Activated gamma-delta T cell treated with anti-CD3 and anti-CD28 coated beads, Interleukin-2, amount 50 U/mL, for 16 hours (primary cell): Measurements from ENCODE around the gene ZNF519.

Experiments
- DNase-seq: peaks from one replicate; pipeline ENCODE4 v3.0.0-alpha.2; 2020; ENCODE audit warnings: low read depth

The ZNF519 gene

GRCh38 chr18:14098428-14098827, 33.8 kb downstream of the ZNF519 start:
- DNase-seq: no peak

GRCh38 chr18:14097761-14098160, 34.5 kb downstream of the ZNF519 start:
- no peak for DNase-seq

DNA sequence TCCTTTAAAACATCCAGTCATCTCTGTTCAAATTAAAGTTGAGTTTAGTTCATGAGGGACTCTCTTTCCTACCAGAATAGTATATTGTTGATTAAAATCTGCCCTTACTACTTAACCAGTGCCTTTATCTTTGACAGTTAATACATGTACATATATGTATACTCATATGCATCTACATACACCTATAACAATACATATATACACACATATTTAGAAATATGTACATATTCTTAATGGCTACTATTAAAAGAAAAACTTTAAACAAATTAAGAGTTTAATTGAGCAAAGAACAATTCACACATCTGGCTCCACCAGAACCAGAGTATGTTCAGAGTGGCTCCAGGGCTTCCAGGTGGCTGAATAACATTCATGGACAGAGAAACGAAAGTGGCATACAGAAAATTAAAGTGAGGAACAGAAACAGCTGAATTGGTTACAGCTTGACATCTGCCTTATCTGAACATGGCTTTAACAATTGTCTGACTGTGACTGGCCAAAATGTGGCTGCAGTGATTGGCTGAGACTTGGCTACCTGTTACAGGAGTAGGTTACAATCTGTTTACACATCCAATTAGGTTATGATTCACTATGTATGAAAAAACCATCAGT, 38.8 kb downstream of the ZNF519 start:
- DNase-seq: no peak

GRCh38 chr18:14092625-14093306, 39.5 kb downstream of the ZNF519 start:
- no peak for DNase-seq

- DNase-seq: no peak
These were observed 42.5 kb downstream of the ZNF519 start for GRCh38 chr18:14089781-14090180.

- no peak for DNase-seq
These were observed 43.0 kb downstream of the ZNF519 start for GRCh38 chr18:14089191-14089590.

DNA sequence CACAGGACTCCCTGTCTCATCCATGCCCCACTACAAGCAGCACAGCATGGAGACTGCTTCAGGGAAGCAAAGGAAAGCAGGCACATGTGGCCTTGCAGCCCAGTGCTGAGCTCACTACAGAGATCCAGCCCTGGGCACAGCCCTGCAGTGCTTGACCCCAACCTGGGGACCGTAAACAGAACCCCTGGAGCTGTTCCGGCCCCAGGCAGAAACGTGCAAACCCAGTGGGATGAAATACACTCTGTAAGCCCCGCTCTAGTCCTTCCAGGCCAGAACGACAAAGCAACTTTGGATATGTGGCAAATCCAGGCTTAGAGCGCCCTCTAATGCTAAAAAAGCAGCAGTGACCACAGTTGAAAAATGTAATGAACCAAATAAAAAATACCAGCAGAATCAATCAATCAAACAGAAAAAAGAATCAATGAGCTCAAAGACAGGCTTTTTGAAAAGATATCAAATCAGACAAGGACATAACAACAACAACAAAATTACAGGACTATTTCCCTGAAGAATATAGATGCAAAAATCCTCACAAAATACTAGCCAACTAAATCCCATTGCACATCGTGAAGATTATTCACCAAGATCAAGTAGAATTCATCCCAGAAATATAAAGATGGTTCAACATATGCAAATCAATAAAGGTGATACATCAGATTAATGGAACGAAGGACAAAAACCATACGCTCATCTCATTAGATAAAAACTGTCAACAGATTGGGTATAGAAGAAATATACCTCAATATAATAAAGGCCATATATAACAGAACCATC, 45.6 kb downstream of the ZNF519 start:
- DNase-seq: no peak

DNA sequence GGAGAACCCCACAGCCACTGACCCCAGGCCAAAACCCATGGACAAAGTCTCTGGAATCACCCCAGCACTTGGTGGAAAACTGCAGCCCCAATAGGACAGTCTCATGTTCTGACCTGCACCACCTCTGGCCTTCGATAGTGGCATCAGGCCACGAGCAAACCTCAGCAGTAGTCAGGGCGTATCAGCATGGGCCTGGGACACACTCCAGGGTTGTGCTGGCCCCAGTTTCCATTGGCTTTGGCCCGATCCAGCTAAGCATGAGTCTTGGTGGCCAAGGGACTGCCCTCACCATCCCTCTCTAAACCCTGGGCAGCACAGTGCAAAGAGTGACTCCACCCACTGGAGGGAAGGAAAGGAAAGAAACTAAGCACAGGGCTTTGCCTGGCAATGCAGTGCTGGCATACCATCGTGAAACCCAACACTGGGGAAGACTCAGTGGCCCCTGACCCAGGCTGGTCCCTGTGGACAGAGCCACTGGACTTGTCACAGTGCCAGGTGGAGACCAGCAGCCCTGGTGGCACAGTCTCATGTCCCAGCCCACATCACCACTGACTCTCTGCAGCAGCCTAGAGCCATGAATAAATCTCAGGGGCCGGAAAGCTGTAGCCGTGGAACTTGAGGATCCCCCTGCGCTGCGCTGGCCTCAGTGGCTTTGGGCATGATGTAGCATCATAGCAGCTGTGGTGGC, 46.3 kb downstream of the ZNF519 start:
- no peak for DNase-seq

DNA sequence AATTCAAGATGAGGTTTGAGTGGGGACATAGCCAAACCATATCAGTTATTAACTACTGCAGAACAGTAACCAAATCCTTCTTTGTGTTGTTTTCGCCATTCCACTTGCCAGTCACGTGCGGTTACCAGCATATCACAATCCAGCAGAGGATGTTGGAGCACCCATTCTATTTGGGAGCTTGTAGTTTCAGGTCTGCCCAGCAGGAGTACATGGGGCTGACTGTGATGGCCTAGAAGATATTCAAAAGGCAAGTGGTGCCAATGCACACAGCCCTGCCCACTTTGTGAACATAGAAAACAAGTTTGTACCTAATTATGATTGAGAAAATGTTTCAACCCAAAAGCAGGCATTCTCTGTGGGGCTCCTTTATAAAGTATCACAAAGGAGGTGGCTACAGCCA, 57.0 kb downstream of the ZNF519 start:
- no peak for DNase-seq

DNA sequence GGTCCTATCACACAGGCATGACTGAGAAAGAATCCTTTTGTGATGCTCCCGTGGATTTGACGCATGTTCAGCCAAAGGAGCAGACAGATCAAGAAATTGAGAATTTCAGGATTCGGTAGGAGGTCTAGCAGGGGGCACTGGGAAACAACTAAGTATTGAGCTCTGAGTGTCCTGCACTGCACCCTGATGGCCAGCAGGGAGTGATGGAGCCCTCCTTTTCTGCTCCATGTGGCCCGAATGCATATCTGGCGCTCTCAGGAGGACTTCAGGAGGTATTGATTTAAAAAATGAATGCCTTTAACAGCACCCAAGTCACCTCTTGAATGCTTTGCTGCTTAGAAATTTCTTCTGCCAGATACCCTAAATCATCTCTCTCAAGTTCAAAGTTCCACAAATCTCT, 58.0 kb downstream of the ZNF519 start:
- DNase-seq: no peak

- no peak for DNase-seq
These were observed 78.6 kb downstream of the ZNF519 start for GRCh38 chr18:14053661-14054060.
